ENCODE results near the gene DPP6.

DPP6 gene

DNA sequence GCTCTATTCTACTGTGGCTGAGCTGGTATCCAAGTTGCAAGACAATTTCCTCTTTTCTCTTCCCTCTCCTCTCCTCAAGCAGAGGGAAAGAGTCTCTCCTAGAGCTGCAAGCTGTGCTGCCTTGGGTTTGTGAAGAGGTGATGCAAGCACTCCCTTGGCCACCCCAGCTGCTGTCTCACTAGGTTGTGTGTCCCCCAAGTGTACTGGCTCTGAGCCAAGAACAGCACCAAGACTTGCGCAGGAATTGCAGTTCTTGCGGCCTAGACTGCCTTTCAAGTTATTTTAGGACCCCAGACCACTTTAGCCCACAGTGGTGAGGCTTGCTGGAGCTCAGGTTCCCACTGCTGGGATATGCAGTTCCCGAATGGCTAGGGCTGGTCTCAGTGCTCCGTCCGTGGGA lies 411.6 kb downstream of the DPP6 start:
- no peak for DNase-seq

DNA sequence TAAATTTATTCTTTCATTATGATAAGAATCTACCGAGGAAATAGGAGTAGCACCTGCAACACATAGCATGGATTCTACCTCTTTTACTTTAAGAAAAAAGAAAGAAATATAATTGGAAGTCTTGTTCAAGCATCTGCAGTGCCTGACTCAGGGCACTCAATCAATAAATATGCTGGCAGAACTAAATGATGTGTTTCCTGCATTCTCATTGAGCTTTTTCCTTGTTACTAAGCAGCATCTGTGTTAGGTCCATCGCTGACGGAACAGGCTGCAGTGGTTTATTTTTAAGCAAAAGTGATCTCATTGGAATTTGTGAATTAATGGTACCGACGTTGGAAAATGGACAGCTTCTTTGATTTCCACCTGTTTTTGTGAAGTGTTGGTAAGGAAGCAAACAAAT lies 417.5 kb downstream of the DPP6 start:
- no peak for DNase-seq

DNA sequence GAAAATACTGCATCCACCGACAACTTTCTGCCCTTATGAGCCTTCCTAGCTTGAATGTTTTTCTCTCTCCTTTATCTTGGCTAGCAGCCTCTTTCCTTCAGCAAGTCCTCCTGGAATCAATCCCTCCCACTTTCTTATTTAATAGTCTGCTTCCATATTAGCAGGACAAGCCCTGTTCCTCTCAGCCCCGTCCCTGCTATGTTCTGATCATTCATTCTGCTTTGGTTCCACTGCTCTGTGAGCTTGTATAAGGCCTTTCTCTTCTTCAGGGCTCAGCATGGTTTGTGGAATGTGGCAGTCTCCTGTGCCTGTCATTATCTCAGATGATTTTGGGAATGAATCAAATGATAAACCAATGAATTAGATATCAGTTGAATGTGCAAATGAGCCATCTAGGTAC lies 420.1 kb downstream of the DPP6 start:
- DNase-seq, result no peak

DNA sequence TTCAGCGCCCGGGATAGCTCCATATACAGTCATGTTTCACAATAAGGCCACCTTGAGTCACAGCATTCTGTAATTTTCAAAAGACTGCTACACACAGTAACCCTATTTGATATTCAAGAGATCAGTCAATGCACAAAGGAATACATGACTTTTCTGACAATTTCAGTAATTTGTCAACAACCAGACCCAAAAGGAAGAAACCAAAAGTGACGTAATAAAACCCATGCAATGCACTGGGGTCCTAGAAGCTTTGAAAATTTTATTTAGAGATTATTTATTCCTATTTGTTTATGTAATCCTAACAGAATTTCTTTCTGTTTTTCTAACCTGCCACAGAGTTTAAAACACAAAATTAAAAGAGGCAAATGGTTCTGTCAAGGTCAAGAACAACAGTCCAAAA lies 421.2 kb downstream of the DPP6 start:
- DNase-seq, result no peak

DNA sequence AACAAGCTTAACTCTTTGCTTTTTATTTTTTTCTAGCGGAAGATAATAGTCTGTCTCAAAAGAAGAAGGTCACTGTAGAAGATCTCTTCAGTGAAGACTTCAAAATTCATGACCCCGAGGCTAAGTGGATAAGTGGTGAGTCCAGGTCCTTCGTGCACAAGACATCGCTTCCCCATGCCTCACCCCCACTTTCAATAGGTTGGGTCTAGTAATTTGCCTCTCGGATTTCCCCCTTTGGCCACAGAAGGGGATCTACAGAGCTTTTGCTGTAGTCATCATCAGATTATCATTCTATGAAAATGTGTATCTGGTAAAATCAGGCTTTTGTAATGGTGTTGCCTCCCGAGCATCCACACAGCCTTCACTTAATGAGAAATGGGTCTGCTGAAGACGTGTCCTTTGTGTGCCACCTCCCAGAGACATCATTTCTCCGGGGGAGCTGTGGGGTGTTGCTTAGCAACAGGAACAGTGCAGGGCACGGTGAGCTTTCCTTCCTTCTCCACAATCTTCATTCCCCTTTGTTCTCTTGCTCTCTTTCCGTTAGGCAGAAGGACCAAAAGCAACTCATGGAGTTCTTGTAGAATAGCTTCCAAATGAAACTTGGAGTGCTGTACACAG lies 422.8 kb downstream of the DPP6 start:
- DNase-seq, result no peak

DNA sequence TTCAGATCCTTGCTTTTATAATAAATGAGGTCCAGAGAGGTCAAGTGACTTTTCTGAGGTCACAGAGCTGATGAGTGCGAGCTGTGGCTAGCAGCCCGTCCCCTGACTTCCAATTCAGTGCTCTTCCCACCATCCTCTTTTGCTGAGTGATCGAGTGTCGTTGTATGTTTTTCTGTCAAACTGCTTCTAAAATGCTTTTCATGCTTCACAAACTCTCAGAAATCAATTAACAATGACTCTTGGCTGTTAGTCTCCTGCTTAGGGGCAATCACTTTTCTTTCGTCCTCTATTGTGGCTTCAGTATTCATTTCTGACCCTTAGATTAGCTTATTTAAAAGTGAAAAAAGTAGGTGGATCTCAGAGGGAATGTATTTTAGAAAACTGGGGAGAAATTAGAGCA lies 423.7 kb downstream of the DPP6 start:
- DNase-seq, result no peak

DNA sequence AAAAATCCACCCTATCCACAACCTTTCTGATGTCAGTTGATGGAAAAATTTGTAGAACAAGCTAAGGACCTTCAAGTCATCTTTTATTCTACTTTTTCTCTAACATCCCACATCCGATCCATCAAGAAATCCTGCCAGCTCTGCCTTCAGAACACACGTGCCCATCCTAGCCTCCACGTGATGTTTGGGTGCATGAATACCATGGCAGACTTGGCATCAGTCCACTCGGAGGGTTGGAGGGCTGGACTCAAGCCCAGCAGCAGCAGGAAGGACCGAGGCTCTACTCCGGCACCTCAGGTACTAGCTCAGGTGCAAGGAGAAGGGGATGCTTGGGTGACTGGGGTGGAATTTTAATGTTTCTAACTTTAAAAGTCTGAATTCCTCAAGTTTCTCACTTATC lies 428.6 kb downstream of the DPP6 start:
- DNase-seq, result no peak

DNA sequence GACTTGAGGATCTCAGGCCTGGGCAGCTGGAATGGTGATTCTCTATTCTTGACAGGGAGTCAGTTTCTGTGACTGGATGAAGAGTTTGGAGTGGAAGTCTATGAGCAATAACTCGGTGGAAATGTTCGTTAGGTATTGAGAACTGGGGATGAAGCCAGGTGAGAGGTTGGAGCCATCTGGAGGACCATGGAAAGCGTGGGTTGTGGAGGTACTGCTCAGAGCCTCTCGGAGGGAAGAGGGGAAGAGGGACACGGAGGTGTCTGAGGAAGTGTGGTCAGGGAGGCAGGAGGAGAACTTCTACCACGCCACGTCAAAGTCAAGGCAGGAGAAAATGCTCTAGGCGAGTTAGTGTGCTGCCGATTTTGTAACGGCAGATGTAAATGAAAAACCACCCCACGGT lies 430.7 kb downstream of the DPP6 start:
- DNase-seq, result no peak

DNA sequence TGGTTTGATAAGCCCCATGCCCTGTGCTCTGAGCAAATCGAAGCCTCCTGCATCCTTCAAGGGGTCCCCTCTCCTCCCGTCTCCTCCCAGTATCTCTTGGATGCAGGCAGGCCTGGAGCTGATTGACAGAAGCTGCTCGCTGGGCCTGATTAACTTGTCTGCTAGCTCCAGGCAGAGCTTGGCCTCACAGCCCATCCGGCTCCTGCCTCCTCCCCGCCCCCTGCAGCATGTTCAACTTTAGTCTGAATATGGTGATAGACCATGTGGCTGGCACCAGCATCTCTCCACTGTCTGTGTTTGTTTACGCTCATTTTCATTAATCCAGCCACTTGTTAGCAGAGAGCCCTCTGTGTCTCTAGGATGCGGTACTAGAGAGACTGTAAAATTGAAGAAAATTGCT lies 432.2 kb downstream of the DPP6 start:
- no peak for DNase-seq

DNA sequence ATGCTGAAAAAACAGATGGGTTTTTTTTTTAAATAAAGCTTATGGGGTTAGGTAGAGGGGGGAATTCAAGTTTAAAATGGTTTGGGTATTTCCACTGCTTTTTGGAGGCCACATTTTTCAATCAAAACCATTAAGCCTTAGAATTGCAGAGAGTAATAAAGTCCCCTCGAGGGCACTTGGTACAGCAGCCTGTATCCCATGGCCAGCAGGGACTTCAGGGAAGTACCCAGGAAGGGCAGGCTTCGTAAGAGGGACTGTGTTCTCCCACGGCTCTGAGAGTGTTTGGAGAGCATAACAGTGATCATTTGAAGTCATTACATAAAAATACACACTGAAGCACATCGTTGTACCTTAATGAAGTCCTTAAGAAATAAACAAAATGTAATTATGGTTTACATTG lies 432.7 kb downstream of the DPP6 start:
- DNase-seq, result no peak

DNA sequence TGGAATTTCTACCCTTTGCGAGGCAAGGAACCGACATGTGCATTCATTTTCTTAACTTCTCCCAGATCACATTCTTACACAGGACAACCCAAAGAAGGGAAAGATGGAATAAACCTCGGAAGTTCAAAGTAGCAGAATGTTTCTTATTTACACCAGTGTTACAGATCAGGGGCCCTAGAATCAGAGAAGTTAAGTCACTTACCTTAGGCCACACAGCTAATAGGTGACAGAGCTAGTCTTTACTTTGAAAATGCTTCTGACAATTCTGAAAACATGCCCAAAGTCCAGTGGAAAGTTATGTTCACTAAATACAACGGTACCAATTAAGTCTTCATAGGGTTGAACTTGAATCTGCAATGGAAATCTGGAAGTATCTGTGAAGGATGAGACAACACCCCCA lies 437.7 kb downstream of the DPP6 start:
- no peak for DNase-seq

DNA sequence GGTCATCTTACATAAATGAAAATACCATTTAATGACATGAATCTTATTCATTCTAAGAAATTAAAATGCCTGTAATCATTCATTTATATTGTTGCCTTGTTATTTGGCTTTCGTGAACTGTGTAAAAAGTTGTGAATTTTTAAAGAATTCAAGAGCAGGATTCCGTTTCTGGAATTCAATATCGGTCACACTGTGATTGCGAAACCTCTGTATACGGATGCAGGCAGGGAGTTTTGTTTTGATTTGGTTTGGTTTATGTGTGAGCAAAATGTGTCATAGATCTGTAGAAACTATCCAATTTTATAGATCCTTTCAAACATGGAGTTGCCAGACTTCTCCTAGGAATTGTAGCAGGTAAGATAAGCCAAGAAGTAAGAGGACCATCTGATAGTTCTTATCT lies 441.4 kb downstream of the DPP6 start:
- DNase-seq, result no peak

DNA sequence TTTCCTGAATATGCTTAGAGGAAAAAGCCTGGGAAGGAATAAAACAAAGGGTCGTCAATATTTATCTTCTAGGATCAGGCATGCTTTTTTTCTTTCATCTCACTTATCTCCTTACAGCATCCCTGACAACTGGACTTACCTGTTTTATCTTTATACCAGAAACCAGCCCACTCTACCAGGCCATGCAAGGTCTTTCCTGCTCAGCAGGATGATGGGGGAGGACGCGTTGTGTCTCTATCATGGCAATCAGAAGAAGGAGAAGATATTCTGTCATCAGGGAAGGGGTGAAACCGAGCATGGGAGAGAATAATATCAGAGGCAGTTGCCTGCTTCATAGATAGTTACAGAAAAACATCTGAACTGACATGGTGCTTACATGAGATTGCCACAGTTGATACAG lies 445.6 kb downstream of the DPP6 start:
- no peak for DNase-seq

DNA sequence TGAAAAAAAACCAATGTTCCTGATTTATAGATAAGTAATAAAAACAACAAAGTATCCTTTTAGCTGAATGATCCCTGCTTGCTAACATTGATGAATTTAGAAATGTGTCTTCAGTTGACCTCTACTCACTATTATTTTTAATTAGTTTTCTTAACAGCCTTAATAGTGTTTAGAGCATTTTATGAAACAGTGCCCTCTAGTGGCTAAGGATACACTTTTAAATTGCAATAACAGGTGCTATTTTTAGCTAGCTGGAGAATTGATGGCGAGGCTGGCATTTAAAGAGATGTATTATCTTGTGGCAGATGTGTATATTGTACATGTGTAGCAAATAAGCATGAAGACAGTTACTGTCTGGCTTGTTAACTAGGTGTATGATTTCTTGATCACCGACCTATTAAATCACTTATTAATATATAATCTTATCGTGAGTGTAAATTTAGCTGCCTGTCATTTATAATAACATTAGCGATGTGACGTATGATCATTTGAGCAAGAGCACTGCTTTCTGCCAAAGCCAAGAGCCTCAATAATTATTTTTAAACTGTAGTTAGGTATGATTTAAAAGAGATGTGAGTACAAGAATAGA lies 451.9 kb downstream of the DPP6 start:
- DNase-seq, result peak; percentile 7

DNA sequence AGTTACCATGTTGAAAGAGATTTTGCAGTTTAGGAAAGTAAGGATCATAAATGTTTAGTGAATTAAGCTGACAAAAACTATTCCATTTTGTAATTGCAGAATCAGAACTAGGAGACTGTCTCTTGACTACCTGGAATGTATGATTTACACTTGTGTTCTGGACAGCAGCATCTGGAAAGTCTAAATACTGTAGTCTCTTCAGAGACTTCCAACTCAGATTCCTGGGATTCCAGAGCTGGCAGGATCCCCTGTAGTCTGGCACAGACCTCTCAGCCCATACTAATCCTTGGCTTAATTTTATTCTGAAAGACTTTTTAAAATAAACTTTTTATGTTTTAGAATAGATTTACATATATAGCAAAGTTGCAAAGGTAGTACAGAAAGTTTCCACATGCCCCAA lies 452.7 kb downstream of the DPP6 start:
- no peak for DNase-seq

DNA sequence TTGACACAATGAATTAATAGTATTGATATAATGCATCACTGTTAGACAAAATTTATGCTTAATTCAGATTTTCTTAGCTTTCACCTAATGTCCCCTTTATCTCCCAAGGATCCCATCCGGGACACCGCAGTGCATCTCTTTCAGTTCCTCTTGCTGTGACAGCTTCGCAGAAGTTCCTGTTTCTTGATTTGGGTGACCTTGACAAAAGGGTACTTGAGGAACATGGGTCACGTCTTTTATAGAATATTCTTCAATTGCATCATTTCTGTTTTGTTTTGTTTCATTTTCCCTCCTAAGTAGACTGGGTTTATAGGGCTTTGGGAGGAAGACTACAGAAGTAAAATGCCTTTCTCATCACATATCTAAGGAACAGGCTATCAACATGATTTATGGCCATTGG lies 453.2 kb downstream of the DPP6 start:
- DNase-seq, result no peak

DNA sequence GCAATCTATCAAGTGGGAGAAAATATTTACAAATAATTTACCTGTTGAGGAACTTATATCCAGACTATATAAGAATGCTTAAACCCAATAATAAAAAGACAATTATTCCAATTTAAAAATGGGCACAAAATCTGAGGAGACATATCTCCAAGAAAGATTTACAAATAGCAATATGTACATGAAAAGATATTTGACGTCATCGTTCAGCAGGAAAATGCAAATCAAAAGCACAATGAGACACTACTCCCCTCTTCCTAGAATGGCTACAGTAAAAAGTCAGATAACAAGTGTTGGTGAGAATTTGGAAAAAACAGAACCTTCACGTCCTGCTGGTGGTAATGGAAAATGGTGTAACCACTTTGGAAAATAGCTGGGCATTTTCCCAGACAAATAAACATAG lies 457.0 kb downstream of the DPP6 start:
- no peak for DNase-seq

DNA sequence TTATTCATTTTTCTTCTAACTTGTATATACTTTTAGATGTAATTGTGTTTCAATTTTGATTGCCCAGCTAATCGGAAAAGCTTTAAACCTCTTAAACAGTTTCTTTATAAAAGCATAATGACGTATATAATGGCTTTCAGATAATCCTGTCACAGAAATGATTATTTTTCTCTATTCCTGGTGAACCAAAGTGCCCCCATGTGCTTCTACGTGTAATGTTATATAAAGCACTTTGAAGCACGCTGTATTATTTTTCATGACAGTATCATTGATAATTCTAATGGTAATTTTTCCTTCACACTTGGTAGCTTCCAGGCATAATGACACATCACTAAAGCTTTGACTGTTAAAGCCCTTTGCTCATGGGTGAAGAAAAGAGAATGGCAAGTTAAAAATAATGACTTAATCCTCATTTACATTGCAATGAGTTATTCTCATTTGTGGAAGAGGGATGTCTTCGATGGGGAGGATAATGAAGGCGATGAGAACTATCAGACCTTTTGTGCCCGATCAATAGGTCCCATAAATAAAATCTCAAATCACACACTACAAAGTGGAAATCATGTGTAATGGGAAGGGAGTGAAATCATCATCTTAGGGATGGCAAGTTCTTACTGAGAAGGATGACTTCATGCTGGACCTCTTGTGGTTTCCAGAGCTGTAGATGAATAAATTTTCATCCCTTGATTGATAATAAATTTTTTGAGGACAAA lies 460.1 kb downstream of the DPP6 start:
- no peak for DNase-seq

DNA sequence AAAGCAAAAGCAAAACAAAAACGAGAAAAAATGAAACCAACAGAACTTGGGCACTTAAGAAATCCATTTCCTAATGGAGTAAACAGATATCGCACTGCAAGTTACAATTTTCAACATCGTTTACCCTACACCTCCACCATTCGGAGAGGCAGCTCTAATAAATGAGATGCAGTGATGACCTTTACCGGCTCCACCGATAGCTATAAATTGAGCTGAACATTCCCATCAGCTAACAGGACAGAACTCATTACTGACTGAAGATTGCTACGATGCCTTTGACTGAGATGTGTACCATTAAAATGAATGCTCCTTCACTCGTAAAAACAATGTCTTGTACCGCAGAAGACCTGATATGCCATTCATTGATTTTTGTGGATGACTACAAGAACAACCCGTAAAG lies 465.6 kb downstream of the DPP6 start:
- DNase-seq, result no peak

DNA sequence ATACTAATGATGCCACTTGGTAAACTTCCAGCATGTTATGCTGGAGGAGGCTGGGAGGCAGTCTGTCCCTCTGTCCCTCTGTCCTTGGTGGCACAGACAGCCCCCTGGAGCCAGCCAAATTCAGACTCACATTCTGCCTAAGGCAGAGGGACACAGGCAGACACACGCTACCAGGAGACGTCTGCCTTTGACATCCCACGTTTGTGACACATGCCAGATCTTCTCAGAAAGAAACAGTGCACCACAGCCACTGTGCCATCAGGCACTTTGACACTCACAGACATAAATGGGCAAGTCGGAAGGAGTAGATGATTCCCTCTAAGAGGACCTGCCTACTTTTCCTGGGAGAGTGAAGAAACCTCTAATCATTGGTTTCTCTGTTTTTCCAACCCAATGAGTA lies 467.0 kb downstream of the DPP6 start:
- no peak for DNase-seq

DNA sequence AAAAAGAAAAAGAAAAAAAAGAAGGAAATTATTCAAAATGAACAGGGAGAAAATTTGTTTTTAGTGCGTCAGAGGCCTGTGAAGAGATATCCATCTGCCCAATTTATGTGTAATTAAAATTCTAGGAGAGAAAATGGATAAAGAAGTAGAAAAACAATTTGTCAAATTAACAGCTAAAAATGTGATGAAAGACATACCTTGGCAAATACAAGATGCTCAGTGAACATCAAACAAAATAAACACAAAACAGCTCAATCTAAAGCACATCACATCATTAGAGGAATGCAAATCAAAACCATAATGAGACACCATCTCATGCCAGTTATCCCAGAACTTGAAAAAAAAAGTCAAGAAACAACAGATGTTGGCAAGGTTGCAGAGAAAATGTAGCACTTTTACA lies 477.9 kb downstream of the DPP6 start:
- no peak for DNase-seq

DNA sequence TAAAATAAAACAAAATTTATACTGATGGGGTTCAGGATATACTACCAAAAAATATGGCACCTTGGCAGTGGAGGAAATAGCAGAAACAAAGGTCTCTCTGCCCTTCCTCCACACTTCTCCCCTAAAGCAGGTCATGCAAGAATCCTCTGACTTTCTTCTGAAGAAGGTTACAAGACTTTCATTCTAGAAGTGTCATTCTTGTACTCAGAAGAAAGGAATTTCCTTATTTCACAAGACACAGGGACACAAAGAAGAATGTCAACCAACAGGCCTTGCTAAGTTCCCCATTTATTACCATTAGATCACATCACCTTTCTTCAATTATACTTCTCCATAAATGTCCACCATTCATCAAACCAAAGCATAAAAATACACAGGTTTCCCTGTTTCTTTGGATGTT lies 480.6 kb downstream of the DPP6 start:
- DNase-seq, result no peak

DNA sequence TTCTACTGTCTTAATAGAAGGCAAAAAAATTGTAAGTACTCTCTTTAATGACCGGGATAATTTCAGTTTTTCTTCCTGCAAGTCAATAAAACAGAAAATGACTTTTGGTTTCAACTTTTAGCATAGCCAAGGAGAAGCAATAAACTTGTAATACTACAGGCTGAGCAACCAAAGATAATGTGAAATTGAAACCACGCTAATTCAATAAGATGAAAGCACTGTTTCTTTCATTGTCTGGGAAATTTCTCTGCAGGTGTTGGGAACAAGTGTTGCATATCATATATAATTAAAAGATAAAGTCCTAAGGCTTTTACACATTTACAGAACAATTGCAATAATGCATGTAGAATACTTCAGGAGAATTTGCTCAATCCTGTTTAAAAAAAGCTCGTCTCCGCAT lies 488.4 kb downstream of the DPP6 start:
- DNase-seq, result no peak

DNA sequence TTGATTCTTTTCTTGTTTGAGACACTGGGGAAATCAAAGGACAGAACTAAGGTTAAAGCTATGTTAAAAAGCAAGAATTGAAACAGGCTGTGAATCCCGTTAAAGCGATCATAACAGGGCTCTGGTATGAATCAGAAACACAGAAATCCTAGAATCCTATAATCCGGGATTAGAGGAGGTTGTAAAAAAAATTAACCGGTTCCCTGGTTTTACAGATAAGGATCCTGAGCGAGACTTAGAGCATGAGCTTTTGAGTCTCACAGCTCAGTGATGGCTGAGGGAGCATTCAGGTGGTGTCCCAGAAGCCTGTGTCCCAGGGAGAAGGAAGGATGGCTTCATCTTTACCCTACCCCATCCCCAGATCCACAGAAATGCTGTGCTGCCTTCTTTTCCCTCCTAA lies 489.4 kb downstream of the DPP6 start:
- DNase-seq, result no peak
